Common myeloid progenitor, CD34-positive (primary cell): ENCODE measurements around the gene POLA2.
"Not testable (repeated sequence)": the region's sequence is repeated elsewhere in the genome, so short reads cannot be mapped to it uniquely, and the experiment has no call there.

Experiments used
- CTCF ChIA-PET: fragments of 350-600 bp; sonication (Branson Sonifier 250); formaldehyde crosslinking; loops from one replicate; lab custom pipeline; 2021; ENCODE audit warnings: antibody characterized with exemption; lab: Charles Lee
- POLR2A ChIA-PET: fragments of 350-600 bp; sonication (Branson Sonifier 250); formaldehyde crosslinking; loops from one replicate; lab custom pipeline; 2021; ENCODE audit warnings: antibody characterized with exemption; lab: Charles Lee
- DNase-seq, 3 donors: peaks; one replicate each; pipeline versions ENCODE4 v3.0.0 to v3.0.0-alpha.2; 2013
- H3K27ac ChIP-seq, 2 experiments: 1 replicate in 1 of 2; 2 replicates in 1 of 2; pipeline ENCODE4 v1.7.0; 2013; ENCODE audit warnings: inconsistent platforms in 2 of 2, low read length in 2 of 2, mild to moderate bottlenecking in 2 of 2, low read depth in 1 of 2, moderate library complexity in 1 of 2; ENCODE audit not compliant: severe bottlenecking in 2 of 2, insufficient read depth in 1 of 2, poor library complexity in 1 of 2
- H3K27me3 ChIP-seq, 5 experiments: replicated peaks in 2 of 5; 1 replicate in 3 of 5; 2 replicates in 2 of 5; pipeline versions ENCODE4 v1.6.1 to v1.7.0; 2013; ENCODE audit warnings: low read length in 4 of 5, mild to moderate bottlenecking in 2 of 5, moderate library complexity in 2 of 5, inconsistent platforms in 1 of 5; ENCODE audit not compliant: insufficient read depth in 5 of 5, control insufficient read depth in 4 of 5
- H3K36me3 ChIP-seq, 4 experiments: 1 replicate in 2 of 4; 2 replicates in 2 of 4; pipeline versions ENCODE4 v1.6.1 to v1.7.0; 2013; ENCODE audit warnings: low read length in 3 of 4, control low read depth in 1 of 4, mild to moderate bottlenecking in 1 of 4; ENCODE audit not compliant: control insufficient read depth in 4 of 4, insufficient read depth in 4 of 4
- H3K4me1 ChIP-seq, 4 experiments: 1 replicate in 3 of 4; 2 replicates in 1 of 4; pipeline versions ENCODE4 v1.6.1 to v1.7.1; 2013; ENCODE audit warnings: low read length in 3 of 4, mild to moderate bottlenecking in 3 of 4, control low read depth in 1 of 4, inconsistent platforms in 1 of 4, moderate library complexity in 1 of 4; ENCODE audit not compliant: control insufficient read depth in 4 of 4, insufficient read depth in 4 of 4; ENCODE audit errors: control extremely low read depth in 1 of 4
- H3K4me3 ChIP-seq, 7 experiments: 1 replicate in 4 of 7; 2 replicates in 3 of 7; pipeline versions ENCODE4 v1.5.1 to v1.7.0; 2013; ENCODE audit warnings: mild to moderate bottlenecking in 7 of 7, low read length in 6 of 7, moderate library complexity in 6 of 7, inconsistent platforms in 2 of 7, low read depth in 2 of 7, control low read depth in 1 of 7; ENCODE audit not compliant: insufficient read depth in 4 of 7, control insufficient read depth in 1 of 7; ENCODE audit errors: extremely low read depth in 1 of 7
- H3K9me3 ChIP-seq, 5 experiments: 1 replicate in 4 of 5; 2 replicates in 1 of 5; pipeline versions ENCODE4 v1.6.1 to v1.7.1; 2013; ENCODE audit warnings: low read length in 4 of 5, mild to moderate bottlenecking in 2 of 5, inconsistent platforms in 1 of 5, low read depth in 1 of 5, moderate library complexity in 1 of 5; ENCODE audit not compliant: control insufficient read depth in 4 of 5, insufficient read depth in 2 of 5; ENCODE audit errors: control extremely low read depth in 1 of 5
- WGBS: methylation state at CpG from one replicate; pipeline ENCODE4 v1.1.5; 2013; ENCODE audit not compliant: insufficient coverage; 5-methylcytosine and 5-hydroxymethylcytosine counted together

POLA2 gene

DNA sequence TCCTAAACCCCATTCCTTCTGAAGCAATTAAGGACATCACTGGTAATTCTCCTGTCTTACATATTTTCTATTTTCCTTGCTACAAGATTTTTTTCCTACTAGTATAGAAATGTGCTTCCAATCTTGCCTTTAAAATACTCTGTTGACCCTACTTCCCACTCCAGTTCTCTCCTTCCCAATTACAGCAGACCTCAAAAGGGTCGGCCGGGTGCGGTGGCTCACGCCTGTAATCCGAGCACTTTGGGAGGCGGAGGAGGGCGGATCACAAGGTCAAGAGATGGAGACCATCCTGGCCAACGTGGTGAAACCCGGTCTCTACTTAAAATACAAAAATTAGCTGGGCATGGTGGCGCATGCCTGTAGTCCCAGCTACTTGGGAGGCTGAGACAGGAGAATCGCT lies 3.0 kb downstream of the POLA2 start:
- H3K27ac ChIP-seq, H3K27me3 ChIP-seq, H3K4me3 ChIP-seq, DNase-seq, H3K9me3 ChIP-seq, POLR2A ChIA-PET: not testable (repeated sequence)
- Histone ChIP-seq H3K4me1 (peaks cover 10 to 28% (median 23%) of the 10 kb centered on the region in 4 experiments), H3K36me3 (peaks cover 5 to 31% (median 13%) of the 10 kb centered on the region in 4 experiments)
- 98% methylated on average over 9 of the region's 11 CpGs for WGBS
- CTCF ChIA-PET, result interaction anchor here (1.1 to 18.8 kb wide), 5 partner anchors 11 to 74 kb away, joined by 3 to 284 read pairs (median 5); partner anchors contain the start of gene DPF2

DNA sequence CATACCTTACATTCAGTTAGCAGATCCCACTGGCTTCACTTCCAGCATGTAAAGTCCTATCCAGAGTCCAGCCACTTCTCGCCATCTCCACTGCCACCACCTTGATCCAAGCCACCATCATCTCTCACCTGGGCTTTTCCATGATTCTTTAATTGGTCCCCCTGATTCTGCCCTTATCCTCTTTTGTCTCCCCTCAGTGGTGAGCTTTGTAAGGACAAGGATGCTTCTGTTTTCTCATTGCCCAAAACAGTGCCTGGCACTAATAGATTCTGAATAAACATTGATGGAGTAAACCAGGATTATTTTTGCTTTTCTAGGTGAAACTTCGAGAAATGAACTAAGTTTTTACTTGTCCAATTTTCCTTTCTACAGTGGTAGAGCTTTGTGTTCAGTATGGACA lies 4.4 kb downstream of the POLA2 start:
- WGBS, result 90% methylated on average over 1 of the region's 2 CpGs
- POLR2A ChIA-PET, result no interaction called here
- Histone ChIP-seq H3K27me3 (no peaks in the 10 kb centered on the region), H3K9me3 (no peaks in the 10 kb centered on the region), H3K27ac (no peak overlapping the region), H3K4me3 (no peak overlapping the region), H3K36me3 (peaks cover 12 to 43% (median 19%) of the 10 kb centered on the region in 4 experiments), H3K4me1 (peaks cover 8 to 19% (median 17%) of the 10 kb centered on the region in 4 experiments)
- CTCF ChIA-PET, result interaction anchor here (0.9 to 18.8 kb wide), 9 partner anchors 9 to 62 kb away, joined by 3 to 284 read pairs (median 6); partner anchors contain the start of gene DPF2
- DNase-seq, result no peak

- 100% methylated on average over 1 of the region's 6 CpGs for WGBS
- DNase-seq, result peak; percentile 68 to 86 (median 76)
Observed at GRCh38 chr11:65274735-65275682, 13.2 kb downstream of the POLA2 start.

DNA sequence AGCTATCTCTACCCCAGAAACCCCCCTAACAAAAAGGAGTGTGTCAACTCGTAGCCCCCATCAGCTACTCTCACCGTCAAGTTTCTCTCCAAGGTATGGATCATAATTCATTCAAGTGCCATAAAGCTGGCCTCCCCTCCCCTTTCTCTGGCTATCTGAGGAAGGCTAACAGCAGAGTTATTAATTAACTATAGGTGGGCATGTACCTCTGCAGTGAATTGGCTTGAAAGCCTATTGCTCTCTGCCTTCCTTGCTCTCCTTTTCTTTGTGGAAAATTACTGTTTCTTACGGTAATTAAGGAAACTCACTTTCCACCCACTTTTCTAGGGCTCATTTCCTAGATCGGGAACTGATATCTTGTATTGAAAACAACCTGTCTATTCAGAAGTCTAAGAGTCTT lies 14.1 kb downstream of the POLA2 start:
- Histone ChIP-seq H3K4me3 (no peak overlapping the region), H3K4me1 (no peaks in the 10 kb centered on the region), H3K9me3 (no peaks in the 10 kb centered on the region), H3K36me3 (peaks cover 9 to 61% (median 33%) of the 10 kb centered on the region in 4 experiments), H3K27ac (no peak overlapping the region), H3K27me3 (no peaks in the 10 kb centered on the region)
- 92% methylated on average over 2 of the region's 4 CpGs for WGBS
- no peak for DNase-seq
- CTCF ChIA-PET, result interaction anchor here (0.6 to 18.8 kb wide), 15 partner anchors 8 to 559 kb away, joined by 3 to 284 read pairs (median 5); partner anchors contain the start of genes CDC42EP2 and DPF2
- POLR2A ChIA-PET, result interaction anchor here (0.6 kb wide), 2 partner anchors 47 to 223 kb away, joined by 4 to 5 read pairs; partner anchors contain the start of gene MALAT1

More at GRCh38 chr11:65274735-65275682, 13.2 kb downstream of the POLA2 start:
- H3K4me1 ChIP-seq, result no peaks in the 10 kb centered on the region
- CTCF ChIA-PET, result interaction anchor here (0.6 to 18.8 kb wide), 22 partner anchors 10 to 558 kb away, joined by 3 to 284 read pairs (median 4); partner anchors contain the start of genes CDC42EP2, DPF2 and TIGD3
- POLR2A ChIA-PET, result interaction anchor here (0.6 to 1.2 kb wide), 6 partner anchors 40 to 224 kb away, joined by 3 to 7 read pairs (median 4); partner anchors contain the start of genes MALAT1 and NEAT1
- H3K27me3 ChIP-seq, result no peaks in the 10 kb centered on the region
- H3K27ac ChIP-seq, result no peak overlapping the region
- peaks cover 9 to 61% (median 31%) of the 10 kb centered on the region in 4 experiments for H3K36me3 ChIP-seq
- no peak overlapping the region for H3K4me3 ChIP-seq
- no peaks in the 10 kb centered on the region for H3K9me3 ChIP-seq

DNA sequence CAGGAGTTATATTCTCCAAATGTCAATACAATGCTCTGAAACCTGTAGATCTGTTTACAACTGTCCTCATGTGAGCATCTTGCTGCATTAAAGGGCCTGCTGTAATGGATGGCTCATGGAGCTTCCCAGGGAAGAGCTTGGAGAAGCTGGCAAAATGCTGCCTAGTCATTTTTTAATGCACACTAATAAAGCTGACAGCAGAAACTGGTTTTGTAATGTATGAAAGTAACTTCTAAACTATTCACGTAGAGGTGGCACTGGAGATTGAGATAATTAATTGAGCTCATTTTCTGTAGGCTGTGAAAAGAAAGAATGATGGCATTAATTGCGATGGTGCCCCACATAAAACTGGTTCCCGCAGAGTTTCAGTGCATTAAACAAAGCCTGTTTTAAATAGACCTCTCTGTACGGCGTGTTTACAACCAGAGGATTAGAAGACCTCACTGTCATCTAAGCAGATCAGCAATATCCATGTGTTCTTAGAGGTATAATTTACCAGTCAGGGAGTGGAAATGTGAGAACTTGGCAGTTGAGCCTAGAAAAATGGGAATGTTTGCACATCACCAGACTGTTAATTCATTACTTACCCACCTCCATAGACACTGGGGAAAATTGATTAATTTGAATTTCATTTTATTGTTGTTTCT lies 16.0 kb downstream of the POLA2 start:
- Histone ChIP-seq H3K9me3 (no peaks in the 10 kb centered on the region), H3K4me1 (no peaks in the 10 kb centered on the region), H3K4me3 (no peak overlapping the region), H3K27me3 (no peaks in the 10 kb centered on the region), H3K36me3 (peaks cover 15 to 68% (median 41%) of the 10 kb centered on the region in 4 experiments), H3K27ac (no peak overlapping the region)
- POLR2A ChIA-PET, result interaction anchor here (0.8 kb wide), 1 partner anchor 39 kb away, joined by 4 read pairs; no protein-coding TSS in a partner anchor
- CTCF ChIA-PET, result interaction anchor here (0.7 to 18.8 kb wide), 9 partner anchors 10 to 75 kb away, joined by 3 to 284 read pairs (median 5); partner anchors contain the start of genes CDC42EP2 and DPF2
- no peak for DNase-seq
- 97% methylated on average over 4 of the region's 5 CpGs for WGBS

DNA sequence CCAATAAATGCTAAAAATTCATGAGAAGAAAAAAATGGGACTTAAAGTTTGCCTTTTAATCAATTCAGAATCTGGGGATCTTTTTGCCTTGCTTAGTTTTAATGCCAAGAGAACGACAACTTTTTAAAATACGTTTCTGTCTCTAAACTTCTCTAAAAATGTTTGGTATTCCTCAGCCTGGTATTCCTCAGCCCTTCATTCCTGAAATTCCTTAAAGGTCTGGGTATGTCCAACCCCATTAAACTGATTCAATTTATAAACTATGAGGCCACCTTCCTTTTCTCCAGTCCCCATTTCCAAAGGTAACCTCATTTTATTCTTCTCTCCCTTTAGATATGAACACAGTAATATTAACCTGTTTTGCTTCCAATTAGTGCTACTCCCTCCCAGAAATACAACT lies 16.6 kb downstream of the POLA2 start:
- H3K4me1 ChIP-seq, result no peaks in the 10 kb centered on the region
- ChIA-PET POLR2A (no interaction called here), CTCF (interaction anchor here (1.3 to 18.8 kb wide), 5 partner anchors 11 to 69 kb away, joined by 3 to 284 read pairs (median 10); partner anchors contain the start of genes CDC42EP2 and DPF2)
- no peak for DNase-seq
- no peak overlapping the region for H3K27ac ChIP-seq
- WGBS, result 94% methylated on average over 2 of the region's 2 CpGs
- no peaks in the 10 kb centered on the region for H3K9me3 ChIP-seq
- H3K4me3 ChIP-seq, result no peak overlapping the region
- H3K36me3 ChIP-seq, result peaks cover 15 to 75% (median 42%) of the 10 kb centered on the region in 4 experiments
- H3K27me3 ChIP-seq, result no peaks in the 10 kb centered on the region
